ENCODE data around the gene PXDC1.

DNA sequence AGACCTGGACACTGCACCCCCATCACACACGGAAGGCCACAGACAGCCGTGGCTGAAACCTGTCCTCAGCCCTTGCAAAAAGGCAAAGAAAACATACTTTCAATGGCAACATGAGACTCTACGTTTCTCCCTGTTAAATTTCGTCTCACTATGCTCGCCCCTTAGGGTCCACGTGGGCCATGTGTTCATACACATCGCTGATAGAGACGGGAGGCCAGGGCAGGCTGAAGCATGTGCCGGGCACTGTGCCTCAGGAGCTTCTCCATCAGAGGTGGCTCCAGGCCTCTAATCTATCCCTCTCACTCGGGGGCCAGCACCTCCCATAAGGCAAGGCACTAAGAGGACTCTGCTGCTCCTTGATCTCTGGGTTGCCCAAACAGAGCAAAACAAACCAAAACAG lies 17.5 kb downstream of the PXDC1 start:
- TF ChIP-seq POLR2A (IDR thresholded peaks at IDR 0.05): no peak
- TF ChIP-seq, protein P1, sequence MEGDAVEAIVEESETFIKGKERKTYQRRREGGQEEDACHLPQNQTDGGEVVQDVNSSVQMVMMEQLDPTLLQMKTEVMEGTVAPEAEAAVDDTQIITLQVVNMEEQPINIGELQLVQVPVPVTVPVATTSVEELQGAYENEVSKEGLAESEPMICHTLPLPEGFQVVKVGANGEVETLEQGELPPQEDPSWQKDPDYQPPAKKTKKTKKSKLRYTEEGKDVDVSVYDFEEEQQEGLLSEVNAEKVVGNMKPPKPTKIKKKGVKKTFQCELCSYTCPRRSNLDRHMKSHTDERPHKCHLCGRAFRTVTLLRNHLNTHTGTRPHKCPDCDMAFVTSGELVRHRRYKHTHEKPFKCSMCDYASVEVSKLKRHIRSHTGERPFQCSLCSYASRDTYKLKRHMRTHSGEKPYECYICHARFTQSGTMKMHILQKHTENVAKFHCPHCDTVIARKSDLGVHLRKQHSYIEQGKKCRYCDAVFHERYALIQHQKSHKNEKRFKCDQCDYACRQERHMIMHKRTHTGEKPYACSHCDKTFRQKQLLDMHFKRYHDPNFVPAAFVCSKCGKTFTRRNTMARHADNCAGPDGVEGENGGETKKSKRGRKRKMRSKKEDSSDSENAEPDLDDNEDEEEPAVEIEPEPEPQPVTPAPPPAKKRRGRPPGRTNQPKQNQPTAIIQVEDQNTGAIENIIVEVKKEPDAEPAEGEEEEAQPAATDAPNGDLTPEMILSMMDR (IDR thresholded peaks at IDR 0.05 in 4 of 5, conservative IDR thresholded peaks at IDR 0.05 in 1 of 5): no peak

Data from gastrocnemius medialis (tissue), 4 donors.